H1 (cell line): ENCODE data around the gene CPSF4L. TPM values are rescaled to one million over a fixed set of nuclear protein-coding genes. Genes with fewer than 3 reads are reported as not detected.

Experiments
- CTCF ChIA-PET: fragments of 300-600 bp; sonication (Branson Sonifier 250); formaldehyde crosslinking; loops from one replicate; lab custom pipeline; 2021; ENCODE audit not compliant: partially characterized antibody; lab: Charles Lee
- POLR2A ChIA-PET: fragments of 300-600 bp; sonication (Branson Sonifier 250); formaldehyde crosslinking; loops from one replicate; lab custom pipeline; 2021; ENCODE audit warnings: inconsistent platforms; ENCODE audit not compliant: partially characterized antibody; lab: Charles Lee
- DNase-seq, 2 experiments: peaks; one replicate each; pipeline versions ENCODE4 v3.0.0 to v3.0.0-alpha.2; 2010 to 2022; ENCODE audit warnings: low spot score in 2 of 2, low read depth in 1 of 2, mixed read lengths in 1 of 2
- FAIRE-seq: peaks from 2 replicates; lab custom pipeline; 2011; peaks lifted over from hg19 to GRCh38; lab: Jason Lieb, UNC
- H2AFZ ChIP-seq: 2 replicates; pipeline ENCODE4 v1.8.1; 2012; ENCODE audit warnings: low read length, inconsistent platforms
- H2AK5ac ChIP-seq: 2 replicates; pipeline ENCODE4 v1.6.1; 2013; ENCODE audit warnings: low read depth, low read length
- H2BK120ac ChIP-seq: replicated peaks from 2 replicates; pipeline ENCODE3; 2013; ENCODE audit warnings: low read depth, low read length, inconsistent platforms
- H2BK12ac ChIP-seq: 2 replicates; pipeline ENCODE4 v1.6.1; 2013; ENCODE audit warnings: low read depth, low read length
- H2BK15ac ChIP-seq: 2 replicates; pipeline ENCODE4 v1.6.1; 2013; ENCODE audit warnings: low read length
- H2BK20ac ChIP-seq: 2 replicates; pipeline ENCODE4 v1.6.1; 2013; ENCODE audit warnings: low read length
- H2BK5ac ChIP-seq: 2 replicates; pipeline ENCODE4 v1.6.1; 2013; ENCODE audit warnings: low read depth, low read length
- H3K14ac ChIP-seq: 2 replicates; pipeline ENCODE4 v1.6.1; 2013; ENCODE audit warnings: inconsistent platforms; ENCODE audit not compliant: insufficient read length
- H3K18ac ChIP-seq: 2 replicates; pipeline ENCODE4 v1.6.1; 2013; ENCODE audit warnings: low read length; ENCODE audit errors: extremely low read depth
- H3K23ac ChIP-seq: 2 replicates; pipeline ENCODE4 v1.6.1; 2013; ENCODE audit warnings: inconsistent platforms; ENCODE audit not compliant: insufficient read length
- H3K23me2 ChIP-seq: 2 replicates; pipeline ENCODE4 v1.6.1; 2013; ENCODE audit warnings: low read depth, low read length
- H3K27ac ChIP-seq: 2 replicates; pipeline ENCODE4 v1.6.1; 2011; ENCODE audit warnings: low read depth, low read length, inconsistent platforms
- H3K27me3 ChIP-seq, 4 experiments: replicated peaks in 1 of 4; 1 replicate in 1 of 4; 2 replicates in 3 of 4; pipeline versions ENCODE4 v1.6.1 to v1.8.1; 2011 to 2013; ENCODE audit warnings: low read length in 3 of 4, mild to moderate bottlenecking in 3 of 4, inconsistent platforms in 2 of 4, mixed read lengths in 2 of 4, moderate library complexity in 1 of 4; ENCODE audit not compliant: control insufficient read depth in 3 of 4, insufficient read depth in 3 of 4; ENCODE audit errors: extremely low read depth in 1 of 4
- H3K36me3 ChIP-seq, 4 experiments: 2 replicates each; pipeline versions ENCODE4 v1.6.1 to v1.8.1; 2011 to 2013; ENCODE audit warnings: mild to moderate bottlenecking in 4 of 4, low read length in 3 of 4, moderate library complexity in 2 of 4, control low read depth in 1 of 4, inconsistent platforms in 1 of 4; ENCODE audit not compliant: insufficient read depth in 4 of 4, control insufficient read depth in 2 of 4
- H3K4ac ChIP-seq: replicated peaks from 2 replicates; pipeline ENCODE3; 2013; ENCODE audit warnings: low read length, low read depth, mixed read lengths, inconsistent platforms; ENCODE audit not compliant: insufficient read length
- H3K4me1 ChIP-seq, 4 experiments: replicated peaks in 1 of 4; 1 replicate in 1 of 4; 2 replicates in 3 of 4; pipeline versions ENCODE4 v1.6.1 to v1.8.1; 2011 to 2013; ENCODE audit warnings: low read length in 3 of 4, inconsistent platforms in 2 of 4, mixed read lengths in 1 of 4; ENCODE audit not compliant: insufficient read depth in 4 of 4, control insufficient read depth in 3 of 4
- H3K4me2 ChIP-seq, 2 experiments: 2 replicates each; pipeline versions ENCODE4 v1.6.1 to v1.8.1; 2011 to 2013; ENCODE audit warnings: low read depth in 2 of 2, low read length in 2 of 2, control low read depth in 1 of 2, inconsistent platforms in 1 of 2, mild to moderate bottlenecking in 1 of 2; ENCODE audit not compliant: insufficient read depth in 1 of 2
- H3K4me3 ChIP-seq, 4 experiments: fragments of 200-600, 300-600 bp in 1 of 4; sonication (generic), shearing (Covaris generic), sonication (Bioruptor Twin) in 1 of 4; 2 replicates each; pipeline versions ENCODE4 v1.5.1 to v1.8.1; 2011 to 2016; ENCODE audit warnings: low read length in 4 of 4, low read depth in 3 of 4, control low read depth in 2 of 4, inconsistent platforms in 2 of 4, mild to moderate bottlenecking in 2 of 4, mixed read lengths in 1 of 4, moderate library complexity in 1 of 4; ENCODE audit not compliant: insufficient read depth in 2 of 4; ENCODE audit errors: extremely low read depth in 1 of 4
- H3K56ac ChIP-seq: replicated peaks from 2 replicates; pipeline ENCODE3; 2013; ENCODE audit warnings: low read depth, mild to moderate bottlenecking, mixed read lengths, low read length, inconsistent platforms; ENCODE audit not compliant: insufficient read length
- H3K79me1 ChIP-seq: 2 replicates; pipeline ENCODE4 v1.6.1; 2013; ENCODE audit warnings: low read depth, low read length, control low read depth
- H3K79me2 ChIP-seq, 2 experiments: 2 replicates each; pipeline versions ENCODE4 v1.6.1 to v1.8.1; 2012 to 2013; ENCODE audit warnings: low read length in 2 of 2, mild to moderate bottlenecking in 2 of 2, inconsistent platforms in 1 of 2; ENCODE audit not compliant: insufficient read depth in 2 of 2, control insufficient read depth in 1 of 2
- H3K9ac ChIP-seq, 4 experiments: replicated peaks in 1 of 4; 1 replicate in 1 of 4; 2 replicates in 3 of 4; pipeline versions ENCODE4 v1.6.1 to v1.8.1; 2011 to 2013; ENCODE audit warnings: low read depth in 3 of 4, low read length in 3 of 4, control low read depth in 2 of 4, mild to moderate bottlenecking in 2 of 4, moderate library complexity in 2 of 4, inconsistent platforms in 1 of 4; ENCODE audit errors: extremely low read depth in 1 of 4
- H3K9me3 ChIP-seq, 2 experiments: 2 replicates each; pipeline versions ENCODE4 v1.6.1 to v1.8.1; 2012 to 2013; ENCODE audit warnings: mild to moderate bottlenecking in 2 of 2, moderate library complexity in 2 of 2, control low read depth in 1 of 2, inconsistent platforms in 1 of 2, low read depth in 1 of 2, low read length in 1 of 2, mixed read lengths in 1 of 2; ENCODE audit not compliant: insufficient read depth in 2 of 2
- H4K20me1 ChIP-seq, 2 experiments: replicated peaks in 1 of 2; 2 replicates each; pipeline versions ENCODE3 to v1.8.1; 2011 to 2013; ENCODE audit warnings: inconsistent platforms in 2 of 2, low read length in 2 of 2, mild to moderate bottlenecking in 1 of 2; ENCODE audit not compliant: insufficient read depth in 2 of 2, control insufficient read depth in 1 of 2
- H4K5ac ChIP-seq: 2 replicates; pipeline ENCODE4 v1.6.1; 2013; ENCODE audit warnings: low read length, low read depth, mixed read lengths, inconsistent platforms; ENCODE audit not compliant: insufficient read length
- H4K8ac ChIP-seq: 2 replicates; pipeline ENCODE4 v1.8.0; 2013; ENCODE audit warnings: mild to moderate bottlenecking, moderate library complexity, low read length, inconsistent platforms; ENCODE audit not compliant: insufficient read depth; ENCODE audit errors: extremely low read depth
- H4K91ac ChIP-seq: replicated peaks from 2 replicates; pipeline ENCODE3; 2013; ENCODE audit warnings: low read length, mixed read lengths, inconsistent platforms; ENCODE audit not compliant: insufficient read length
- ASH2L ChIP-seq: fragments of 200-600, 300-600 bp; sonication (generic); IDR thresholded peaks from one replicate; pipeline ENCODE4 v1.7.1; 2017; ENCODE audit warnings: low read length
- BACH1 ChIP-seq: IDR thresholded peaks from 2 replicates; pipeline ENCODE4 v1.6.1; 2012; ENCODE audit warnings: low read length, improper control_type of control experiment
- CBX8 ChIP-seq: fragments of 300-800, 300-1000 bp; sonication (generic); IDR thresholded peaks from 2 replicates; pipeline ENCODE4 v1.7.1; 2016; ENCODE audit warnings: low read depth, low read length, borderline replicate concordance
- CTCF ChIP-seq, 3 experiments: IDR thresholded peaks; 1 replicate in 2 of 3; 2 replicates in 1 of 3; pipeline versions ENCODE4 v1.5.1 to v1.6.1; 2011; ENCODE audit warnings: low read length in 3 of 3, mild to moderate bottlenecking in 3 of 3, inconsistent platforms in 2 of 3, low read depth in 1 of 3, moderate library complexity in 1 of 3; ENCODE audit not compliant: insufficient read depth in 1 of 3; ENCODE audit errors: control extremely low read depth in 1 of 3
- EGR1 ChIP-seq: IDR thresholded peaks from 2 replicates; pipeline ENCODE4 v1.6.1; 2011; ENCODE audit warnings: low read depth, low read length, borderline replicate concordance
- RAD21 ChIP-seq, 2 experiments: IDR thresholded peaks in 1 of 2; conservative IDR thresholded peaks in 1 of 2; 2 replicates each; pipeline ENCODE4 v1.6.1; 2011; ENCODE audit warnings: low read depth in 2 of 2, low read length in 2 of 2, improper control_type of control experiment in 1 of 2, inconsistent platforms in 1 of 2, mild to moderate bottlenecking in 1 of 2, moderate library complexity in 1 of 2
- RBBP5 ChIP-seq: IDR thresholded peaks from 2 replicates; pipeline ENCODE4 v1.7.1; 2012; ENCODE audit warnings: low read depth, mild to moderate bottlenecking, inconsistent platforms, low read length, moderate library complexity, borderline replicate concordance
- SAP30 ChIP-seq: fragments of 300-600 bp; sonication (generic); IDR thresholded peaks from 2 replicates; pipeline ENCODE4 v1.7.1; 2012; ENCODE audit warnings: low read length, moderate library complexity, mild to moderate bottlenecking, inconsistent platforms; ENCODE audit not compliant: insufficient read depth, insufficient replicate concordance
- SIX5 ChIP-seq: IDR thresholded peaks from 2 replicates; pipeline ENCODE4 v1.6.1; 2011; ENCODE audit warnings: mild to moderate bottlenecking, low read depth, low read length
- SP1 ChIP-seq: IDR thresholded peaks from 2 replicates; pipeline ENCODE4 v1.6.1; 2011; ENCODE audit warnings: low read depth, low read length
- WGBS, 2 experiments: shearing (Covaris generic) in 1 of 2; methylation state at CpG; one replicate each; pipeline versions ENCODE4 v1.1.6 to v1.1.7; 2013 to 2015; ENCODE audit warnings: low lambda C conversion rate in 2 of 2, mixed read lengths in 2 of 2, inconsistent platforms in 1 of 2, low coverage in 1 of 2, missing lambda C conversion rate in 1 of 2; ENCODE audit not compliant: insufficient replicate concordance in 2 of 2, insufficient coverage in 1 of 2, insufficient read length in 1 of 2; ENCODE audit errors: extremely low coverage in 1 of 2, missing lambda C conversion rate in 1 of 2; 5-methylcytosine and 5-hydroxymethylcytosine counted together
- polyA plus RNA-seq, 7 experiments: library from polyadenylated mRNA; depleted of rRNA in 3 of 7; stranded (reverse) in 5 of 7; unstranded in 2 of 7; fragments of >200 nt in 5 of 7; fragments of 200-250 nt in 2 of 7; gene quantifications; 1 replicate in 5 of 7; 2 replicates in 1 of 7; 4 replicates in 1 of 7; pipeline versions ENCODE4 v1.2.1 to v1.2.3, GENCODE V29; 2011 to 2013; ENCODE audit warnings: missing spikeins in 2 of 7, mixed read lengths in 2 of 7
- total RNA-seq: library from RNA; stranded (reverse); fragmentation: NEBNext Ultra II Directional; extraction: Animal tissue kit (Norgen Biotek cat#: 25700); gene quantifications from 2 replicates; pipeline ENCODE4 v1.2.1, GENCODE V29; 2021
- TF ChIP-seq, protein P1 (sequence below): IDR thresholded peaks from 2 replicates; pipeline ENCODE4 v1.6.1; 2012; ENCODE audit warnings: inconsistent platforms

CPSF4L gene
- total and polyA plus RNA-seq, 2 of the 8 experiments (the other 6 are each of a cell fraction or from before 2014, with no cell fraction given), result not detected

DNA sequence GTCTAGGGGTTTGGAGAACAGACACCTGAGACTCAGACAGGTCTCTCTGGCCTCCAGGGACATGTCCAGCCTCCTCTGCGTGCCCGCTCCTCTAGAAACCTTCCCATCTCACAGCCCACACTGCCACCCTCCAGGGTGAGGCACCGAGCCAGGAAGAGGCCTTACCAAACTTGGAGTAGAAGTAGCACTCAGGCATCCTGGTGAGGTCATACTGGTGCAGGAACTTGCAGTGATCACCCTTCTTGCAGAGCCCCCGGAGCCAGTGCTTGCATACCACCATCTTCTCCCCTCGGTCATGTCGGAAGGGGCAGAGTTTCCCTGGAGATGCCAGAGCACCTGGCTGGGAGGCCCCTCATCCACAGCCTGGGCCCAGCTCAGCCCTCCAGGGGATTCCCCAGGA, 4.2 kb downstream of the CPSF4L start:
- Histone ChIP-seq H3K79me2 (no peaks in the 10 kb centered on the region), H3K79me1 (no peaks in the 10 kb centered on the region), H3K18ac (no peak overlapping the region), H2AFZ (no peak overlapping the region), H3K56ac (no peak overlapping the region), H3K27ac (no peak overlapping the region), H4K91ac (no peak overlapping the region), H3K4ac (no peak overlapping the region), H3K4me3 (no peak overlapping the region), H3K4me1 (peaks cover 8 to 17% (median 9%) of the 10 kb centered on the region in 4 experiments), H2BK5ac (no peak overlapping the region), H4K8ac (no peak overlapping the region), H3K23ac (no peak overlapping the region), H3K9me3 (no peaks in the 10 kb centered on the region), H2BK120ac (no peak overlapping the region), H3K23me2 (no peaks in the 10 kb centered on the region; the same call in 1 of the 2 replicates), H2AK5ac (no peak overlapping the region), H3K14ac (no peak overlapping the region), H3K9ac (no peak overlapping the region), H4K5ac (no peak overlapping the region), H2BK20ac (no peak overlapping the region), H2BK15ac (no peak overlapping the region), H4K20me1 (no peaks in the 10 kb centered on the region), H3K4me2 (no peak overlapping the region), H2BK12ac (peak overlapping the region; percentile 35; the same call in 1 of the 2 replicates), H3K27me3 (peaks cover 0 to 3% (median 0%) of the 10 kb centered on the region in 4 experiments; a peak in 1 of 7 replicates), H3K36me3 (no peaks in the 10 kb centered on the region)
- CTCF ChIA-PET, result interaction anchor here (1.0 to 19.7 kb wide), 7 partner anchors 9 to 532 kb away, joined by 3 to 439 read pairs (median 6); no protein-coding TSS in a partner anchor
- no peak for DNase-seq
- POLR2A ChIA-PET, result interaction anchor here (0.7 kb wide), 1 partner anchor 112 kb away, joined by 3 read pairs; no protein-coding TSS in a partner anchor
- FAIRE-seq, result no peak
- 89% methylated on average over 6 of the region's 6 CpGs; no CpG with 5 or more reads in 1 of the 2 experiments for WGBS, 2 experiments
- TF ChIP-seq RBBP5 (no peak), EGR1 (no peak), SP1 (no peak), BACH1 (no peak), SIX5 (no peak), CTCF (IDR thresholded peaks at IDR 0.05; ENCODE audit: control extremely low read depth in 1 of 3, insufficient read depth in 1 of 3, low read depth in 1 of 3, low read length in 3 of 3) (no peak), RAD21 (IDR thresholded peaks at IDR 0.05 in 1 of 2, conservative IDR thresholded peaks at IDR 0.05 in 1 of 2; ENCODE audit: low read depth in 2 of 2, low read length in 2 of 2) (no peak), CBX8 (no peak), SAP30 (no peak), ASH2L (no peak)
- TF ChIP-seq, protein P1, sequence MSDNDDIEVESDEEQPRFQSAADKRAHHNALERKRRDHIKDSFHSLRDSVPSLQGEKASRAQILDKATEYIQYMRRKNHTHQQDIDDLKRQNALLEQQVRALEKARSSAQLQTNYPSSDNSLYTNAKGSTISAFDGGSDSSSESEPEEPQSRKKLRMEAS, result no peak
